HG03139 (cell line): ENCODE data around the gene PLCG1.

Source experiments
- ATAC-seq: cut with Tn5 transposase; IDR thresholded peaks from one replicate; pipeline ENCODE4 v1.9.1; 2021; ENCODE audit not compliant: unreplicated experiment

The PLCG1 gene

DNA sequence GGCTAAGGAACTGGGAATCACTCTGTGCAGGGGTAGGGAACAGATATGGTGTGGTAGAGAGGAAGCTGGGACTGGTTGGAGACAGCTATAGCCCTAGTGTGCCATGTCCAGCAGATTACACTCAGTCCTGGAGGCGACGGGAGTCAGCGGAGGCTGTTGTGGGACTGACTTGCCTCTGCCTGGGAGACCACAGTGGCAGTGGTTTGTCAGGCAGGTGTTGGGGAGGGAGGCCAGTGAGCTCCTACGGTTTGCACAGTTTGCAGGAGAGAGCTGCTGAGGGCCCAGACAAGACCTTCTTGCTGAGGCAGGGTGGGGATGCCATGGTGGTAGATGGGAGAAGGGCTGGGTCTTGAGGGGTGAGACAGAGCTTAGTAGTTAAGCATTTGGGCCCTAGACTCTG lies 4.9 kb downstream of the PLCG1 start:
- no peak for ATAC-seq

DNA sequence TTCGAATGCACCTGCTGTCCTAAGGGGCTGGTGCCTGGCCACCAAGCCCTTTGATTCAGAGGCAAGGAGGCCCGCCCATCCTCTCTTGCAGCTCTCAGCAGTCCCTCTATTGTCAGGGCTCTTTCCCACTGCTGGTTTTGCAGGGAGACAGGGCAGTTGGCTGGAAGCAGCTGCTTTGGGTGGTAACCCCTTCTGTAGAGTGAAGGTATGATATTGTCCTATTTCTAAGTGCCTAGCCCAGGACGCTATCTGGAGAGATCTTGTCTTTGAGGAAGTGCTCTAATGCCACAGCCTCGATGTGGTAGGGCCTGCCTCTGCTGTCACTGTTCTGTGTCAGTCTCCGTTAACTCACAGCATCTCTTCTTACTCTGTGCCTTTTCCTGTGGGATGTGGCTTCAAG lies 5.6 kb downstream of the PLCG1 start:
- ATAC-seq = no peak

DNA sequence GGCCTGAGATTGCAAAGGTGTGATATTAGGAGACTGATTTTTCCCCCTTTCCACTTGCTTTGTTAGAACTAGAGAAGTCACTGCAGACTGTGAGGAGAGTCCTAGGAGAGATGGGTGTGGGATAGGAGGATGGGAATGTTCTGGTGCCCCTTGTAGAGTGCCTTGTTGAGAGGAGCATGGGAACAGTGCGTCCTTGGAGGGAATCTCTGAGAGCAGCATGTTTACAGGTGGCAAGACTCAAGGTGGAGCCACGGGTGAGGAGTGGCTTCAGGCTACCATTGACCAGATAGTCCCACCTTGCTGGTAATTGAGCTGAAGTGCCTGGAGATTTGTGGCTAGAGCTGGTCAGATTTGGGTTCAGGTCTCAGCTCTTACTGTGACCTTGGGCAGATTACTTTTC lies 6.0 kb downstream of the PLCG1 start:
- no peak for ATAC-seq

DNA sequence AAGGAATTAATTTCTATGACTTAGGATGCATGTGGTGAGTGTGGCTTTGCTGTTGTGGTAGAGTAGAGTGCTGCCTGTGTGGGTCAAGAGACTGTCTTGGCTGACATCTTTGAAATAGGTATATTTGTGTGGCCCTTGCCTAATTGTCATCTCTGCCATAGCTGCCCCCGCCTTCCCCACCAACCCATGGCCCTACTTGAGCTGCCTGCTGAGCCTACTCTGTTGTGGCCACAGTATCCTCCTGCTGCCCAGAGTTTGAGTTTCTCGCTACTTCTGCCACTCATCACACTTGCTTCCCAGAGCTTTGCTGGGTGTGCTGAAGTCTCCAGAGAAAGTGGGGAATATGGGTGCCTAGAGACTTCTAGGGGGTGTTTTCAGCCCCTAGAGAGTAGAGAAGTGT lies 8.0 kb downstream of the PLCG1 start:
- no peak for ATAC-seq

DNA sequence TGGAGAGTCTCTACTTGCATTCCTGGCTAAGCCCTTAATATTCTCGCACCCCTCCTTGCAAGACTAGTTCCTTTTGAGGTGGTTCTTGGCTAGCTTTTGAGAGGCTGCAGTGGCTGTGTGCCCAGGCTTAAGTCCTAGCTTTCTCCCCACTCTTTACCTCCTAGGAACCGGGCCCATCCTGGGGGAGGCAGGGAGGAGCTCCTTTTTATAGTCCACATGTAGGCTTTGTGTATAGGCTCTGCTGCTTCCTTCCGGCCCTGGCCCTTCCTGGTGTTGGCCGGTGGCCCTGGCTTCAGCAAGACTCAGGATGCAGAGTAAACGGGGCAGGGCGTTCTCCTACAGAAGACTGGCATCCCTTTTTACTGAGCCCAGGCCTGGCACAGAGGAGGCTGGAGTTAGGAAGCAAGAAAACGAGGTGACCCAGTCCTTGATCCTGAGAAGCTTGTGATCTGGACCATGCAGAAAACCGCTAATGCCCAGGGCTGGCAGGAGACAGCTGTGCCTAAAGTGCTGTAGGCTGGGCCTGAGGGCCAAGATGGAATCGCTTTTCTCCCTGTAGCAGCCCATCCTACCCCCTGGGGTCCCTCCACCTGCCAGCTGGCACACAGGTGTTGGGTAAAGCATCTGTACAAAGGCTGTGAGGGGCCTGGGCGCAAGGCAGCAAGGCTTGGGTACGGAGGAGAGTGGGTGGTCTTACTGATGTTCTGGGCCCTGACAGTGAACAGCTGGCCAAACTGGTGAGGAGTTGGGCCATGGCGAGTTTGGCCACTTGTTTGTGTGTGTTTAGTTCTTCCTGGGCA lies 8.7 kb downstream of the PLCG1 start:
- ATAC-seq = no peak

DNA sequence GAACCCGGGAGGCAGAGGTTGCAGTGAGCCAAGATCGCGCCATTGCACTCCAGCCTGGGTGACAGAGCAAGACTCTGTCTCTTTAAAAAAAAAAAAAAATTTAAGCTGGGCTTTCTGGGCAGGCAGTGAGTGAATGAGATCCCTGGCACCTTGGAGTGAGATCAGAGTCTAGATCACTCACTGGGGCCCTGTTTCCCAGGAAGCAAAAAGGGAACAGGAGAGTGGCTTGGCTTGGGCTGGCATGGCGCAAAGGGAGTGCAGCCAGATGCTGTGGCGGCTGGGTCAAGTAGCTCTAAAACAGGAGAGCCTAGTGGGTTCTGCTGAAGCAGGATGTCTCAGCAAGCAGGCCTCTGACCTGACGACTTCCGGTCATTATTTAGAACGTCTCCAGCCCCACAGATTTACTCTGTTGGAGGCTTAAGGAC lies 10.4 kb downstream of the PLCG1 start:
- no peak for ATAC-seq

DNA sequence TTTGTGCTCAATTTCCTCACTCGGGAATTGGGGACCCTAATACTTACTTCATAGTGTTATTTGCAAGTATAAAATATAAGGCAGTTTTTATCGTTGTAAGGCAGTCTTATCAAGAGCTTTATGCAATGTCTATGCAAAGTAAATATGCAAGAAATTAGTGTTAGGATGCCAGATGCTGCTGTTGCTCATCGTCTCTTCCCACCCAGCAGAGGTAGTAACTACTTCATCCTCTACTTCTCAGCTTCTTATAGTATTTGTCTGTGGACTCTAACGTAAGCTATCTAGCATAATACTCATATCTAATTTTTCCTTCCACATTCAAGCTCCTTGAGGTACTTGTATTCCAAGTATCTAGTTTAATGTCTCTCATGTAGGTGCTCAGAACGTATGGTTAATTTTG lies 11.6 kb downstream of the PLCG1 start:
- no peak for ATAC-seq

DNA sequence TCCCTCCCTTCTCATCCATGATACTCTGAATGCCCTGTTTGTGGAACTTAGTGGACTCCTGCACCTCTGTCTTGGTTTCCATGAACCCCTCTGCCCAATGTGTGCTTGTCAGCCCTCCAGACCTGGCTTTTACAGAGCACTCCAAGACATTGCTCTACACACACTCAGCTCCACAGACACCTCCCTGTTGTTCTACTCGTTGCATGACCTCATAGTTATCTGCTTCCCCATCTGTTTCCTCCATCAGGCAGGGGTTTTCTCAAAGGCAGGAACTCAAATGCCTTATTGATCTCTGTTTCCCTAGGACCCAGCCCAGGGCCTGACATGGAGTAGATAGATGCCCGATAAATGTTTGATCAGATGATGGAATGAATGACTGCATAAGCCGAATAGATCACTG lies 13.3 kb downstream of the PLCG1 start:
- no peak for ATAC-seq

DNA sequence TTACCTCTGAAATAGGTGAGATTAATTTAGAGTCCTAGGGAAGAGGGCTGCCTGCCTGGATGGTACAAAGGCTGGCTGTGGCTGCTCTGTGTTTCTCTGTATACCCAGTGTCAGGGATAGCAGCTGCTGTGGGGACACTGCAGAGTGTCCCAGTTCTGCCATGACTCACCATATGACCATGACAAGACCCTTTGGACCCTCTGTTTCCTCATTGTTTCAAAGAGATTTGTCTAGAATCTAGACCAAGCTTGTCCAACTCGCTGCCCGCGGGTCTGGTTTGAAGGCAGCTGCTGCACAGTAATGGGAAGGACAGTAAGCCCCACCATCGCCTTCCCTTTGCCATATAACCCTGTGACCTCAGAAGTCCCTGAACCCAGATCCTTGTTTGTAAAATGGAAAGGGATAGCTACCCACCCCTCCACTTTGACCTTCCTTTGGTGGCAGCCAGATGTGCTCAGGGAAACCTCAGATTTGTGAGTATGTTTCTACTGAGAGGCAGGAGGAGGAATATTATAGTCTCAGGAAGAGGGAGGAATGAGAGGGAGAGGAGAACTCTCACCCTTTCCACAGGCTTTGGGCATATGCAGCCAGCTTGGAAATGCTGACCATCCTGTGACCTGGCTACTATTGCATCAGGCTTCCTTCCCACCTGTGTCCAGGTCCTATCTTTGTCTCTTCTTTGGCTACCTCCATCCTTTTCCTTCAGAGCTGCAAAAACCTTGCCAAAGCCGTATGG lies 14.0 kb downstream of the PLCG1 start:
- ATAC-seq = no peak

DNA sequence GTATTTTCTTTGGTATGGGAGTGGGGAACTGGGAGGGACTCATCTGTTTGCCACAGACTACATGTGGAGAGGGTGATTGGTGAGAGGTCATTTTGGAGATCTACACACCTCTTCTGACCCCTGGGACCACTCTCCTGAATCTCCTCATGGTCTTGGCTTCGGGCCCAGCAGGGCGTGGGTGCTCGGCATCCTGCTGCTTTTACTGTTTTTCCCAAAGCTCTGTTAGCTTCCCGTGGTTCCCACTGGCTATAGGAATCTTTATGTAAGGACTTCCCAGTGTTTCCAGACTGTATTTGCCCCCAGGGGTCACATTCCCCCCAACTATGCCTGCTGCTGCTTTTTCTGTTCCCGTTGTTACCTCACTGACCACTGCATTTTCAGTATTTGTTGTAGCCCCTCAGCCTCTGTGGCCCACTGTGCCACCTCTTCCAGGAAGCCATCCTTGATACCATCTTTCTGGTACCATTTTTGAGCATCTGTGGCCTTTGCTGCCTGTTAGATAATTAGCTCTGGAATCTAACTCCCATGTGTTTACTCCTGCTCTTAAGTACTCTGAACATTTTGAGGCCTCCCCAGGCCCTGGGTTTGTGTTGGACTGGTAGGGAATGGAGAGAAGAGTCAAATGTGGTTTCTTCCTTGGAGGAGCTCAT lies 14.9 kb downstream of the PLCG1 start:
- no peak for ATAC-seq

DNA sequence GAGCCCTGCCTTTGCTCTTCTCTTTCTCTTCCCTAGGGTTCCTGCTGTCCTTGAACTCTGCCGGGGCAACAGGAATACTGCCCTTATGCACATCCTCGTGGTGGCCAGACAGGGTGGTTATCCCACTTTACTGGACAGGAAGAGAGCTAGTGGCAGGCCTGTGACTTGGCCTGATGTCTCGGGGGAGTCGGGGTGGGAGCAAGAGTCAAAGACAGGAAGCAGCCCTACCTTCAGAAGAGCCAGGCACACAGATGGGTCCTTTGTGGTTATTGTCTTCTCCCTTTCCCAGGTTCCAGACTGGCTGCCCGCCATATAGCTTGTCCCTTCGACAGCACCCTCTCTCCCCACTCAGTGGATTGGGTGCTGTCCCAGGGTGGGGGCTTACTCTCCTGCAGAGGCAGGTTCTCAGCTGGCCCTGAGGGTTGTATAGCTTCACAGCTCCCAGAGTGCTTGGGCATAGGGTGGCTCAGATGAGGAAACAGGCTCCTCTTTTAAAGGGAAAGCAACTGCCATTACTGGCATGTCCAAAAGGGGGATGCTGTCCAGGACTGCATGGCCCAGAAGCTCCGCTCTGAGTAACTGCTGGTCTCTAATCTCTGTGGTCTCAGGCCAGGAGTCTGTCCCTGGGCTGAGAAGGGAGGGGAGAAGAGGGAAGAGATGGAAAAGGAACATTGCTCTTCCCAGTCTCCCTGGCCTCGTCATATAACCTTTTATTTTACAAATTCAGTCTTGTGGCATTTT lies 17.3 kb downstream of the PLCG1 start:
- ATAC-seq = no peak

DNA sequence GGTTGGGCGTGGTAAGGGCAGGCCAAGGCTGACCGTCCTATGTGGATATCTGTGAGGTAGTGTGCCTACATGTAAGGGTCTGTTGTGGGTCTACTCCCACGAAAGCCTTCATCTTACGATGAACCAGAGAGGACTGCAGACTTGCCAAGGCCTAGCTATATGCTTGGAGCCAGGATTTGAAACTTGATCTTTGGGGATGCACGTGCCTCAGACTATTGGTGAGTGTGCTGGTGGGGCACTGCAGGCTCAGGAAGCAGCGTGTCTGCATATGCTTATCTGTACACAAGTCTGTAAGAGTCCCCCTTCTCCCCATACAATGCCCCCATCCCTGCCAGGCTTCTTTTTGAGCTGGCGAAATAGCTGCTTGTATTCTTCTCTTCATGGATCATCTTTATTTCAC lies 17.9 kb downstream of the PLCG1 start:
- no peak for ATAC-seq

DNA sequence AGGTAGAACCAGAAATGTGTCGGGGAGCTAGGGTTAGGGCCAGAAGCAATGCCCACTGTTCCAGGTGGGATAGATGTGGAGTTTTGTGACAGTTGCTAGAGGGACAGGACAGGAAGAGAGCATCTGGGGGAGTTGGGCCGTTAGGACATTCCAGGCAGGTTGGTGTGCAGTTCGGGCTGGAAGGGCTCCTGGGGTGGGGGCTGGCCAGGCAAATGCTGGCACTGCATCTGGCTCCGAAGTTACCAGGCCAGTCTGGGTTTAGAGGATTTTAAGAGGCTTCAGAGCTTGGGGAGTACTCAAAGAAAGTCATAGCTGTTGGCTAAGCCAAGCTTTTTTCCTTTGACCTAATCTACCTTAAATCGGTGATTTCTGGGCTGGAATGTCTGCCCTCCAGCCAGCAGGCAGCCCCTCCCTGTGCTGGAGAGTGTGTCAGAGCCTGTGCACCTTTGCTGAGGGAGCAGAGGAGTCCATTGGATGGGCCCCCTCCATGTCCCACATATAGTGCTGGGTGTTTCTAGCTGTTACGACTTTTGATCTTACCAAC lies 20.8 kb downstream of the PLCG1 start:
- no peak for ATAC-seq

DNA sequence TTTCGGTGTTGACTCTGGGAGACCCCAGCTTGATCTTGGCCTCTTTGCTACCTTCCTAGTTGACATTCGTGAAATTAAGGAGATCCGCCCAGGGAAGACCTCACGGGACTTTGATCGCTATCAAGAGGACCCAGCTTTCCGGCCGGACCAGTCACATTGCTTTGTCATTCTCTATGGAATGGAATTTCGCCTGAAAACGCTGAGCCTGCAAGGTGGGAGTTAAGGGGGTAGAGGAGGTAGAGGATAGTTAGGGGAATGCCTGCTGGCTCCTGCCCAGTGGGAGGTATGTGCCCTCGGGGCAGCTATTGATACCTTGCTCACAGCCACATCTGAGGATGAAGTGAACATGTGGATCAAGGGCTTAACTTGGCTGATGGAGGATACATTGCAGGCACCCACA lies 22.2 kb downstream of the PLCG1 start:
- ATAC-seq = no peak

DNA sequence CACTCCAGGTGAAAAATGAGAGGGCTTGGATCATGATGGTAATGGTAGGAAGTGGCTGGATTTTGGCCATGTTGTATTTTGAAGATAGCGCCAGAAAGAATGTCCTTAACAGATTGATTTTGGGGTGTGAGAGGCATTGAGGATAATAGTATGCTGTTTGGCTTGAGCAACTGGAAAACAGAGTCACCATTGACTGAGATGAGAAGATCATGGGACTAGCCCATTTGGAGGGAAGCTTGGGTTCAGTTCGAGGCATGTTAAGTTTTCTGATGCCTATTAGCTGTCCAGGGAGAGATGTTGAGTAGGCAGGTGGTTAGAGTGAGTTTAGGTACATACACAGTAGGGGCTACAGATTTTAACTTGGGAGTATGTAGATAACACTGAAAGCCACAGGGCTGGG lies 23.3 kb downstream of the PLCG1 start:
- no peak for ATAC-seq

DNA sequence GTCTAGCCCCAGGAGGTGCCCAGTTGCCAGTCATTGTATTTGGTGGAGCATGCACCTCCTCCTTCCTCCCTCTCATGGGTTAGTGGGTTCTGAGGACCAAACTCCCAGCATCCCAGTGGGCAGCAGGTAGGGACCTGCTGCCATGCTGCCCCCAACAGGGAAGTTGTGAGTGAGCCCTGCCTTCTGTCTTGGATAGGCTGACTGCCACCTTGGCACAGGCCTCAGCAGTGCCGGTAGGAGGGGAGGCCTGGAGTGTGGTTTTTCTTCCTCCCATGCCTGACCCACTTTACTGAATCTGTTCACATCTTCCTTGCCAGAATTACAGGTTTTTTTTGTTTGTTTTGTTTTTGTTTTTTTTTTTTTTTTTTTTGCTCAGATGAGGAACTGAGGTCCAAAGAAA lies 24.5 kb downstream of the PLCG1 start:
- ATAC-seq = no peak

DNA sequence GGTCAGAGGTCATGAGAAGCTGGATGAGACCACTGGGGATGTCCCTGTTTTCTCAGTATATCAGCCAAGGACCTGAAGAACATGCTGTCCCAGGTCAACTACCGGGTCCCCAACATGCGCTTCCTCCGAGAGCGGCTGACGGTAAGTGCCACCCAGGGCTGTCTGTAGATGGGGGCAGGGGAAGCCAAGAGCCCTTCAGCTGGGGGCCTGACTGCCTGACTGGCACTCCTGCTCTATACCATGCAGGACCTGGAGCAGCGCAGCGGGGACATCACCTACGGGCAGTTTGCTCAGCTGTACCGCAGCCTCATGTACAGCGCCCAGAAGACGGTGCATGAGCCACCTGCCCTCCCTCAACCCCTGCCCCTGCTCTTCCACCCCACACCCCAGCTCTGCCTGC lies 25.1 kb downstream of the PLCG1 start:
- no peak for ATAC-seq

DNA sequence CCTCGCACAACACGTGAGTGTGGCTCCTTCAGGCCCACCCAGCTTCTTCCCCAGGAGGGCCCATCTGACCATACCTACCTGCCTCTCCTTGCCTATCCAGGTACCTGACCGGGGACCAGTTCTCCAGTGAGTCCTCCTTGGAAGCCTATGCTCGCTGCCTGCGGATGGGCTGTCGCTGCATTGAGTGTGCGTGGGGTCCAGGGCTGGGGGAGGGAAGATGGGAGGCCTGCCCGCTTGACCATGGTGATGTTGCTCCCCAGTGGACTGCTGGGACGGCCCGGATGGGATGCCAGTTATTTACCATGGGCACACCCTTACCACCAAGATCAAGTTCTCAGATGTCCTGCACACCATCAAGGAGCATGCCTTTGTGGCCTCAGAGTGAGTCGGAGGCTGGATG lies 26.5 kb downstream of the PLCG1 start:
- ATAC-seq = no peak

DNA sequence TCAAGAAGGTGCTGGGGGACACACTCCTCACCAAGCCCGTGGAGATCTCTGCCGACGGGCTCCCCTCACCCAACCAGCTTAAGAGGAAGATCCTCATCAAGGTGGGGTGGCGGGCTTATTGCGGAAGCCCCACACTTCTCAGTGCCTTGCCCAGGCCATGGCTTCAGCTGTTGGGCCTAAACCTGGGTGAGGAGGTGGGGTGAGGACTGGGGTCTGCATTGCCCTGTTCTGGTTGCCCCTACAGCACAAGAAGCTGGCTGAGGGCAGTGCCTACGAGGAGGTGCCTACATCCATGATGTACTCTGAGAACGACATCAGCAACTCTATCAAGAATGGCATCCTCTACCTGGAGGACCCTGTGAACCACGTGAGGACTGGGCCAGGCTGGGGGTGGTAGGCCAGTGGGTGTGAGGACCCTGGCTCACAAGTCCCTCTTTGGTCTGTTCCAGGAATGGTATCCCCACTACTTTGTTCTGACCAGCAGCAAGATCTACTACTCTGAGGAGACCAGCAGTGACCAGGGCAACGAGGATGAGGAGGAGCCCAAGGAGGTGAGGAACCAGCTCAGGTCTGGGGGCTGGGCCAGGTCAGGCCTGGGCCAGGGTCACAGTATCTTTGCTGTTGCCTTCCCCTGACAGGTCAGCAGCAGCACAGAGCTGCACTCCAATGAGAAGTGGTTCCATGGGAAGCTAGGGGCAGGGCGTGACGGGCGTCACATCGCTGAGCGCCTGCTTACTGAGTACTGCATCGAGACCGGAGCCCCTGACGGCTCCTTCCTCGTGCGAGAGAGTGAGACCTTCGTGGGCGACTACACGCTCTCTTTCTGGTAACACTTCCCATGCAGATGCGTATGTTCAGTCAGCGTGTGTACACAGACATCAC lies 27.9 kb downstream of the PLCG1 start:
- ATAC-seq = no peak
